ENCODE data around the gene VEGFA.

The VEGFA gene

GRCh38 chr6:43780293-43780692, 10.3 kb downstream of the VEGFA start:
- peaks cover 9% of the 10 kb centered on the region; the same call in 1 of the 2 replicates for H3K36me3 ChIP-seq (ENCODE audit: insufficient read depth)
- peaks cover 27% of the 10 kb centered on the region; the same call in 1 of the 2 replicates for H3K79me2 ChIP-seq (ENCODE audit: insufficient read depth, low read depth)
- no peak overlapping the region for H2AFZ ChIP-seq (ENCODE audit: low read depth)
- H3K4me3 ChIP-seq (IDR thresholded peaks at IDR 0.05; ENCODE audit: insufficient read depth, low read depth, low read length): no peak overlapping the region
- H3K4me1 ChIP-seq (ENCODE audit: low read depth, poor library complexity, severe bottlenecking): peaks cover 16% of the 10 kb centered on the region
- no peak overlapping the region for H3K27ac ChIP-seq
- H3K4me2 ChIP-seq: no peak overlapping the region
- no peak overlapping the region for H3K9ac ChIP-seq
- H3K27me3 ChIP-seq (ENCODE audit: insufficient read depth, low read depth): no peaks in the 10 kb centered on the region
- TF ChIP-seq CTCF (conservative IDR thresholded peaks at IDR 0.05; ENCODE audit: low read depth, low read length): no peak
- H4K20me1 ChIP-seq (ENCODE audit: insufficient read depth): peaks cover 5% of the 10 kb centered on the region; the same call in 1 of the 2 replicates

GRCh38 chr6:43780941-43781928, 11.2 kb downstream of the VEGFA start:
- Histone ChIP-seq H3K4me1 (ENCODE audit: low read depth, poor library complexity, severe bottlenecking) (peaks cover 7% of the 10 kb centered on the region), H3K4me2 (no peak overlapping the region), H3K9ac (no peak overlapping the region), H3K27ac (no peak overlapping the region), H3K79me2 (ENCODE audit: insufficient read depth, low read depth) (peaks cover 17% of the 10 kb centered on the region; the same call in 1 of the 2 replicates), H4K20me1 (ENCODE audit: insufficient read depth) (peaks cover 5% of the 10 kb centered on the region; the same call in 1 of the 2 replicates), H3K36me3 (ENCODE audit: insufficient read depth) (peaks cover 9% of the 10 kb centered on the region; the same call in 1 of the 2 replicates), H3K4me3 (IDR thresholded peaks at IDR 0.05; ENCODE audit: insufficient read depth, low read depth, low read length) (no peak overlapping the region), H2AFZ (ENCODE audit: low read depth) (no peak overlapping the region), H3K27me3 (ENCODE audit: insufficient read depth, low read depth) (no peaks in the 10 kb centered on the region)
- TF ChIP-seq CTCF (conservative IDR thresholded peaks at IDR 0.05; ENCODE audit: low read depth, low read length): no peak

- Histone ChIP-seq H3K9ac (no peak overlapping the region), H4K20me1 (ENCODE audit: insufficient read depth) (peaks cover 5% of the 10 kb centered on the region; the same call in 1 of the 2 replicates), H3K4me3 (IDR thresholded peaks at IDR 0.05; ENCODE audit: insufficient read depth, low read depth, low read length) (no peak overlapping the region), H2AFZ (ENCODE audit: low read depth) (no peak overlapping the region), H3K27ac (no peak overlapping the region), H3K27me3 (ENCODE audit: insufficient read depth, low read depth) (no peaks in the 10 kb centered on the region), H3K4me2 (no peak overlapping the region), H3K4me1 (ENCODE audit: low read depth, poor library complexity, severe bottlenecking) (no peaks in the 10 kb centered on the region), H3K79me2 (ENCODE audit: insufficient read depth, low read depth) (peaks cover 8% of the 10 kb centered on the region; the same call in 1 of the 2 replicates), H3K36me3 (ENCODE audit: insufficient read depth) (peaks cover 7% of the 10 kb centered on the region; the same call in 1 of the 2 replicates)
- TF ChIP-seq CTCF (conservative IDR thresholded peaks at IDR 0.05; ENCODE audit: low read depth, low read length): no peak
Observed at GRCh38 chr6:43781941-43782704, 12.1 kb downstream of the VEGFA start.

GRCh38 chr6:43782764-43783513, 12.9 kb downstream of the VEGFA start:
- Histone ChIP-seq H3K27me3 (ENCODE audit: insufficient read depth, low read depth) (no peaks in the 10 kb centered on the region), H3K4me2 (no peak overlapping the region), H3K36me3 (ENCODE audit: insufficient read depth) (peaks cover 6% of the 10 kb centered on the region; the same call in 1 of the 2 replicates), H2AFZ (ENCODE audit: low read depth) (no peak overlapping the region), H3K4me3 (IDR thresholded peaks at IDR 0.05; ENCODE audit: insufficient read depth, low read depth, low read length) (no peak overlapping the region), H3K4me1 (ENCODE audit: low read depth, poor library complexity, severe bottlenecking) (no peaks in the 10 kb centered on the region), H3K9ac (no peak overlapping the region), H3K27ac (no peak overlapping the region), H3K79me2 (ENCODE audit: insufficient read depth, low read depth) (0 out of 2 replicates have a peak, but pooled peaks cover under 1% of the 10 kb centered on the region), H4K20me1 (ENCODE audit: insufficient read depth) (peaks cover 5% of the 10 kb centered on the region; the same call in 1 of the 2 replicates)
- TF ChIP-seq CTCF (conservative IDR thresholded peaks at IDR 0.05; ENCODE audit: low read depth, low read length): no peak
